ENCODE measurements around the gene ZNF574. TPM values are rescaled to one million over a fixed set of nuclear protein-coding genes. Genes with fewer than 3 reads are reported as not detected.

ZNF574 gene
- total and polyA plus RNA-seq, 12 donors = 3.4 to 11.1 (median 8.0) TPM

- H3K36me3 ChIP-seq = peaks cover 0 to 12% (median 0%) of the 10 kb centered on the region in 9 donors
- no peaks in the 10 kb centered on the region for H3K9me3 ChIP-seq
- DNase-seq = no peak
- H3K4me1 ChIP-seq = peaks cover 0 to 41% (median 0%) of the 10 kb centered on the region in 9 donors
- 61 to 63% methylated on average over 5 of the region's 5 CpGs for WGBS, 2 donors
- peak in 4 of 8 donors; percentile 19 to 31 (median 29) for ATAC-seq
- H3K27ac ChIP-seq = peak overlapping the region in 1 of 10 donors; percentile 75
- TF ChIP-seq CTCF (IDR thresholded peaks at IDR 0.05) = no peak
- peak overlapping the region in 1 of 10 donors; percentile 23 for H3K4me3 ChIP-seq
- intact Hi-C loops (cut with DNase I) = no loop called here
- H3K27me3 ChIP-seq = peaks cover 0 to 23% (median 9%) of the 10 kb centered on the region in 7 donors
These were observed 45.2 kb downstream of the ZNF574 start for GRCh38 chr19:42121036-42121621.

- peaks cover 0 to 25% (median 10%) of the 10 kb centered on the region in 7 donors for H3K27me3 ChIP-seq
- DNase-seq (peak; percentile 39 to 47), ATAC-seq (peak; percentile 58 to 82 (median 74))
- no peak for TF ChIP-seq CTCF (IDR thresholded peaks at IDR 0.05)
- H3K4me3 ChIP-seq = peak overlapping the region in 1 of 10 donors; percentile 23
- peaks cover 0 to 7% (median 0%) of the 10 kb centered on the region in 9 donors for H3K36me3 ChIP-seq
- H3K9me3 ChIP-seq = no peaks in the 10 kb centered on the region
- peaks cover 0 to 41% (median 0%) of the 10 kb centered on the region in 9 donors for H3K4me1 ChIP-seq
- 33 to 36% methylated on average over 8 of the region's 8 CpGs for WGBS, 2 donors
- H3K27ac ChIP-seq = peak overlapping the region in 1 of 10 donors; percentile 75
- intact Hi-C loops (cut with DNase I) = no loop called here
These were observed 45.7 kb downstream of the ZNF574 start for GRCh38 chr19:42121656-42122069.

GRCh38 chr19:42122691-42123607 lies 47.0 kb downstream of the ZNF574 start:
- DNase-seq (no peak), ATAC-seq (no peak)
- peaks cover 0 to 41% (median 0%) of the 10 kb centered on the region in 9 donors for H3K4me1 ChIP-seq
- TF ChIP-seq CTCF (IDR thresholded peaks at IDR 0.05) = no peak
- intact Hi-C loops (cut with DNase I) = no loop called here
- no peaks in the 10 kb centered on the region for H3K36me3 ChIP-seq
- 84 to 85% methylated on average over 17 of the region's 17 CpGs for WGBS, 2 donors
- H3K27ac ChIP-seq = peak overlapping the region in 1 of 10 donors; percentile 75
- H3K9me3 ChIP-seq = no peaks in the 10 kb centered on the region
- no peak overlapping the region for H3K4me3 ChIP-seq
- peaks cover 0 to 34% (median 10%) of the 10 kb centered on the region in 7 donors for H3K27me3 ChIP-seq

GRCh38 chr19:42123765-42124164 lies 47.8 kb downstream of the ZNF574 start:
- 84 to 90% methylated on average over 1 of the region's 1 CpG for WGBS, 2 donors
- ATAC-seq = no peak
- intact Hi-C loops (cut with DNase I) = no loop called here
- TF ChIP-seq CTCF (IDR thresholded peaks at IDR 0.05) = no peak
- H3K27ac ChIP-seq = peak overlapping the region in 1 of 10 donors; percentile 75
- DNase-seq = no peak
- H3K36me3 ChIP-seq = no peaks in the 10 kb centered on the region
- H3K4me1 ChIP-seq = peaks cover 0 to 48% (median 0%) of the 10 kb centered on the region in 9 donors
- peaks cover 0 to 34% (median 10%) of the 10 kb centered on the region in 7 donors for H3K27me3 ChIP-seq
- H3K9me3 ChIP-seq = no peaks in the 10 kb centered on the region
- H3K4me3 ChIP-seq = no peak overlapping the region

All from heart right ventricle (tissue), 16 donors.